Activated CD4-positive, alpha-beta T cell treated with anti-CD3 and anti-CD28 coated beads, Interleukin-2, amount 50 U/mL, for 48 hours (primary cell): ENCODE results near the gene VEGFD.

Experiments
- DNase-seq, 2 experiments: peaks; one replicate each; pipeline ENCODE4 v3.0.0-alpha.2; 2020

Gene VEGFD

GRCh38 chrX:15384304-15384703 lies at the start of gene VEGFD:
Gene VEGFD (minus strand): TSS chrX:15384413. CDS start chrX:15383946, 467 bp downstream.
- DNase-seq = no peak

GRCh38 chrX:15430584-15430983 lies 46.4 kb upstream of the VEGFD start:
- DNase-seq = no peak

- no peak for DNase-seq
Observed at GRCh38 chrX:15430076-15430475, 45.9 kb upstream of the VEGFD start.

- DNase-seq = no peak
Observed at GRCh38 chrX:15425024-15425423, 40.8 kb upstream of the VEGFD start.

GRCh38 chrX:15418707-15419181 lies 34.5 kb upstream of the VEGFD start:
- DNase-seq = no peak

- no peak for DNase-seq
Observed at GRCh38 chrX:15418041-15418706, 34.0 kb upstream of the VEGFD start.

GRCh38 chrX:15416133-15416993 lies 32.1 kb upstream of the VEGFD start:
- DNase-seq = no peak

- no peak for DNase-seq
Observed at GRCh38 chrX:15413101-15413500, 28.9 kb upstream of the VEGFD start.

- DNase-seq = no peak
Observed at GRCh38 chrX:15410947-15411346, 26.7 kb upstream of the VEGFD start.

- no peak for DNase-seq
Observed at GRCh38 chrX:15410430-15410829, 26.2 kb upstream of the VEGFD start.

GRCh38 chrX:15405846-15406245 lies 21.6 kb upstream of the VEGFD start:
- DNase-seq = no peak

- no peak for DNase-seq
Observed at GRCh38 chrX:15404401-15405096, 20.3 kb upstream of the VEGFD start.

GRCh38 chrX:15401378-15401777 lies 17.2 kb upstream of the VEGFD start:
- no peak for DNase-seq

- no peak for DNase-seq
Observed at GRCh38 chrX:15399962-15400391, 15.8 kb upstream of the VEGFD start.

- no peak for DNase-seq
Observed at GRCh38 chrX:15398874-15399273, 14.7 kb upstream of the VEGFD start.

- no peak for DNase-seq
Observed at GRCh38 chrX:15395789-15396188, 11.6 kb upstream of the VEGFD start.

- no peak for DNase-seq
Observed at GRCh38 chrX:15391850-15392249, 7.6 kb upstream of the VEGFD start.

- DNase-seq = no peak
Observed at GRCh38 chrX:15382813-15383212, 1.4 kb downstream of the VEGFD start.

- DNase-seq = no peak
Observed at GRCh38 chrX:15376956-15377355, 7.3 kb downstream of the VEGFD start.

- no peak for DNase-seq
Observed at GRCh38 chrX:15373976-15374375, 10.2 kb downstream of the VEGFD start.

GRCh38 chrX:15366506-15367352 lies 17.5 kb downstream of the VEGFD start:
- DNase-seq = no peak

GRCh38 chrX:15359701-15360100 lies 24.5 kb downstream of the VEGFD start:
- no peak for DNase-seq

GRCh38 chrX:15358533-15358932 lies 25.7 kb downstream of the VEGFD start:
- DNase-seq = no peak
